Measurements from ENCODE around the gene SP5.

DNA sequence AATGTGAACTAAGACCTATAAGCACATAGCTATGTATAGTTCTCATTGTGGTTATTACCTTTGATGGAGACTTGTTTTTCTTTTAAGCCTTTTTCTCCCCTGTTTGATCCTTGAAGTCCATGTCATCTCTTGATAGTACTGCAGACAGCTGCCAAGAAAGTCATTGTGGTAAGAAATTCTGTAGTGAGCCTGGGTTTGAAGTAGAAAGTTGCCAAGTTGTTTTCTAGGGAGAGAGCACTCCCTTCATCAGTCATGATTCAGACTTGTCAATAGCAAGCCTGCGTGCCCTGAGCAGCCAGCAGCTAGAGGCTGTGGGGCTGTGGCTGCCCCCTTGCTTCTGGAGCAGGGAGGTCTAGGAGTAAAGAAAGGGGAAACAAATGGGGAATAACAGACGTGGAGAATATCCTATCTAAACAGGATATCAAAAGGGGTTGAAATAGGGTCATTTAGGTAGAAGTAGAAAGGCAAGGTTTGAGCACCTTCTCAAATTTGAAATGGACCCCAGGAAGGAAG, 8.4 kb downstream of the SP5 start:
- no peak for TF ChIP-seq CTCF (IDR thresholded peaks at IDR 0.05; ENCODE audit: insufficient read depth, low read depth, low read length)
- TF ChIP-seq EZH2 (IDR thresholded peaks at IDR 0.05; ENCODE audit: insufficient read depth, low read length): no peak
